D721Med (cell line): ENCODE results near the gene KATNAL2.
A peak's percentile ranks its signal among the peaks of the same experiment; 100 is the strongest.

Experiments used
- DNase-seq: peaks from one replicate; pipeline ENCODE4 v3.0.0; 2011; ENCODE audit warnings: low spot score; ENCODE audit not compliant: insufficient read length
- FAIRE-seq: peaks from 2 replicates; lab custom pipeline; 2011; peaks lifted over from hg19 to GRCh38; lab: Jason Lieb, UNC
- TF ChIP-seq, protein P1 (sequence below): IDR thresholded peaks from 2 replicates; pipeline ENCODE4 v1.5.1; 2012; ENCODE audit warnings: mild to moderate bottlenecking, control low read depth; ENCODE audit not compliant: insufficient read depth; ENCODE audit errors: missing control alignments

Gene KATNAL2, protein sequence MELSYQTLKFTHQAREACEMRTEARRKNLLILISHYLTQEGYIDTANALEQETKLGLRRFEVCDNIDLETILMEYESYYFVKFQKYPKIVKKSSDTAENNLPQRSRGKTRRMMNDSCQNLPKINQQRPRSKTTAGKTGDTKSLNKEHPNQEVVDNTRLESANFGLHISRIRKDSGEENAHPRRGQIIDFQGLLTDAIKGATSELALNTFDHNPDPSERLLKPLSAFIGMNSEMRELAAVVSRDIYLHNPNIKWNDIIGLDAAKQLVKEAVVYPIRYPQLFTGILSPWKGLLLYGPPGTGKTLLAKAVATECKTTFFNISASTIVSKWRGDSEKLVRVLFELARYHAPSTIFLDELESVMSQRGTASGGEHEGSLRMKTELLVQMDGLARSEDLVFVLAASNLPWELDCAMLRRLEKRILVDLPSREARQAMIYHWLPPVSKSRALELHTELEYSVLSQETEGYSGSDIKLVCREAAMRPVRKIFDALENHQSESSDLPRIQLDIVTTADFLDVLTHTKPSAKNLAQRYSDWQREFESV

DNA sequence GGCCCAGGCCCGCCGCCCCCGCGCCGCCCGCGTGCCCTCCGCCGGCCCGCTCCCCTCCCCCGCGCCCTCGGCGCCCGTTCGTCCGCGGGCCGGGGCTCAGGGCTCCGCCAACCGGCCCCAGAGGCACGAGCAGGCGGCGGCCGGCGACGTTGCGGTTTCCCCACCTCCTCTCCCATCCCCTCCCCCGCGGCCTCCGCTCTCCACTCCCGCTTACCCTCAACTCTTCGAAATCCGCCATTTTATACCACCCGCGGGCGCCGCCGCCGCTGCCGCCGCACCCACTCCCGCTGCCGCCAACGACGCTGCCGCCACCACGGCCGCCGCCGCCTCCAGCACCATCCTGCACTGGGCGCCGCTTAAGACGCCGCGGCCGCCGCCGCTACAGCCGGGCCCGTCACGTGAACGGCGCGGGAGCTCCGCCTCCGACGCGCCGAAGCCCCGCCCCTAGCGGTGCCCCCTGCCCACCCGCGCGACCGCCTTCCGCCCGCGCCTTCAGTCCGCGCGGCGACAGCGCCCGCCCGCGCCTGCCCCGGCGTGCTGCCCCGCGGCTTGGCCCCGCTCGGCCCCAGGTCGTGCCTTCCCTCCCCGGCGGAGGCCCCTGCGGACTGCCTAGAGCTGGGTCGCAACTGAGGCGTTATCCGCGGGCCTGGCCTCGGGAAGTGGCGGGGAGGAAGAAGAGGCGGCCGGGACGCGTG is at the start of gene KATNAL2, which contains the start of gene PIAS2:
Gene KATNAL2 (plus strand): TSS at position 495 of the 695 bp plus-strand sequence. CDS start 29,271 bp downstream, outside the sequence.
Gene PIAS2 (minus strand): TSS at position 400 of the 695 bp plus-strand sequence. CDS start 162 bp downstream, at position 238.
- TF ChIP-seq, protein P1, sequence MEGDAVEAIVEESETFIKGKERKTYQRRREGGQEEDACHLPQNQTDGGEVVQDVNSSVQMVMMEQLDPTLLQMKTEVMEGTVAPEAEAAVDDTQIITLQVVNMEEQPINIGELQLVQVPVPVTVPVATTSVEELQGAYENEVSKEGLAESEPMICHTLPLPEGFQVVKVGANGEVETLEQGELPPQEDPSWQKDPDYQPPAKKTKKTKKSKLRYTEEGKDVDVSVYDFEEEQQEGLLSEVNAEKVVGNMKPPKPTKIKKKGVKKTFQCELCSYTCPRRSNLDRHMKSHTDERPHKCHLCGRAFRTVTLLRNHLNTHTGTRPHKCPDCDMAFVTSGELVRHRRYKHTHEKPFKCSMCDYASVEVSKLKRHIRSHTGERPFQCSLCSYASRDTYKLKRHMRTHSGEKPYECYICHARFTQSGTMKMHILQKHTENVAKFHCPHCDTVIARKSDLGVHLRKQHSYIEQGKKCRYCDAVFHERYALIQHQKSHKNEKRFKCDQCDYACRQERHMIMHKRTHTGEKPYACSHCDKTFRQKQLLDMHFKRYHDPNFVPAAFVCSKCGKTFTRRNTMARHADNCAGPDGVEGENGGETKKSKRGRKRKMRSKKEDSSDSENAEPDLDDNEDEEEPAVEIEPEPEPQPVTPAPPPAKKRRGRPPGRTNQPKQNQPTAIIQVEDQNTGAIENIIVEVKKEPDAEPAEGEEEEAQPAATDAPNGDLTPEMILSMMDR = no peak
- FAIRE-seq (no peak), DNase-seq (peak; percentile 84)

DNA sequence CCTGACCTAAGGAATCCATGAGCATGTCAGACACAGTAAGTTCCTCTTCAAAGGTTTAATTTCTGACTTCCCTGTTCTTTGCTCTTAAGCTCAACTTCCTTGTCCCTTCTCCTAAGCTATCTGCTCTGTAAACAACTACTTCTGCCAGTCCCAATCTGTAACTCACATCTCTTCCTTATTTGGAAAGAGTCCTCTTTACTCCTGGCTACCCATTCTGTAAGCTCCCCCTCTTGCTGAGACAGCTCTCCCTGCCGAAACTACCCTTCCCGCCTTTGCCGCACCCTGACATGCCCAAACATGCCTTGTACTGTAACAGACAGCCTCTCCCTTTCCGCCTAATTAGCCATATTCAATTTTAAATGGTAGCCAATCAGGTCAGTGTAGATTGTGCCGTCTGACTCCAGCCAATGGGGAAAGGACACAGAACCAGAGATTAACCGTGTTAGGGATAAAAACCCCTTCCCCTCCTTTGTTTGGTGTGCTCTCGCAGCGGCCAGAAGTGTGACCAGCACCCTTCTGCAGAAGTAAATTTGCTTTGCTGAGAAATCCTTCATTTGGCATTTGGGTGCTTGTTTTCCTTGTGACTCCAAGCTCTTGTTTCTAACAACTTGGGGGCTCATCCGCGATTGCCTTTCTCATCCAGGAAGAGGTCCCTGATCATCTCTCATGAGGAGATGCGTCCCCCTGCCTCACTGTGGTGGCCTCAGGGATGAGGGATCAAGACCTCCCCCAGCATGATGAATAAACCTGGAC is 49.1 kb upstream of the KATNAL2 start:
- DNase-seq (no peak), FAIRE-seq (no peak)
- TF ChIP-seq, protein P1 = no peak

DNA sequence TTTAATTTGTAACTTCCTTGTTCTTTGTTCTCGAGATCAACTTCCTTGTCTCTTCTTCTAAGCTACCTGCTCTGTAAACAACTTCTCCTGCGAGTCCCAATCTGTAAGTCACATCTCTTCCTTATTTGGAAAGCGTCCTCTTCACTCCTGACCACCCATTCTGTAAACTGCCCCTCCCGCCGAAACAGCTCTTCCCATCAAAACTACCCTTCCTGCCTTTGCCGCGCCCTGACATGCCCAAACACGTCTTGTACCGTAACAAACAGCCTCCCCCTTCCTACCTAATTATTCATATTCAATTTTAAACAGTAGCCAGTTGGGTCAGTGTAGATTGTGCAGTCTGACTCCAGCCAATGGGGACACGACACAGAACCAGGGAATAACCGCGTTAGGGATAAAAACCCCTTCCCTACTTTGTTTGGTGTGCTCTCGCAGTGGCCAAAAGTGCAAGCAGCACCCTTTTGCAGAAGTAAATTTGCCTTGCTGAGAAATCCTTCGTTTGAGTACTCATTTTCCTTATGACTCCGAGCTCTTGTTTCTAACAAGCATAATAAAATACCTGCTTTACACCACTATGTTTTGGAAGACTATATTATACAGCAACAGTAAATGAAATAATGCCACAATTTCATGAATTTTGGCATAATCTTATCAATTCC is 39.9 kb upstream of the KATNAL2 start:
- DNase-seq (no peak), FAIRE-seq (no peak)

DNA sequence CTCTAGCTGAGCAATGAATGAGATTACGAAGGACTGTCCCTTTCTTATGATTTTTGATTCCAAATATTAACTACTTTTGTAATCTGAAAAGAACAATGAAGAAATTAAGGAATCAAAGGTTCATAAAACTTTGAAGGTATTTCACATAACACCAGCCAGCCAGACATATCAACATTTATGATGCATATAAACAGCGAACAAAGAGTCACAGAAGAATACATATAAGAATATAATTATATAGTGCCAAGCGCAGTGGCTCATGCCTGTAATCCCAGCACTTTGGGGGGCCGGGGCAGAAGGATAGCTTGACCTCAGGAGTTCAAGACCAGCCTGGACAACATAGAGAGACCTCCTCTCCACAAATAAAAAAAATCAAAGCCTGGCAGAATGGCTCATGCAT is 34.2 kb upstream of the KATNAL2 start:
- TF ChIP-seq, protein P1 = no peak

More for the DNA sequence above, 39.9 kb upstream of the KATNAL2 start:
- TF ChIP-seq, protein P1 = no peak

DNA sequence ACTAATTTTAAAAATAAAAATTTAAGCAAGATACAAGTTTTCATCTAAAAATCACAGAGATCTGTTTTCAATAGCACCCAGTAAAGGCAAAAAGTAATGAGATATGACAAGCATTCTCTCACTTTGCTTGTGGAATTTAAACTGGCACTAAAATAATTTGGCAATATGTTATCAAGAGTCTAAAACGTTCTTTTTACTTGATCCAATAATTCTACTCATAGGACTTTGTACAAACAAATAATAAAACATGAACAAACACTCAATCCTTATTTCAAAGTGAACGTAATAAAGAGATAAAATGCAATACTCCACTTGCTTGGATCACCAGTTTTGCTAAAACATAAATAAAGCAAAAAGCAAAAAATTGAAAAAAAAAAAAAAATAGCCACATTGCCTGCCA is 30.5 kb upstream of the KATNAL2 start:
- TF ChIP-seq, protein P1 = no peak

More for the DNA sequence above, 34.2 kb upstream of the KATNAL2 start:
- FAIRE-seq (no peak), DNase-seq (no peak)

DNA sequence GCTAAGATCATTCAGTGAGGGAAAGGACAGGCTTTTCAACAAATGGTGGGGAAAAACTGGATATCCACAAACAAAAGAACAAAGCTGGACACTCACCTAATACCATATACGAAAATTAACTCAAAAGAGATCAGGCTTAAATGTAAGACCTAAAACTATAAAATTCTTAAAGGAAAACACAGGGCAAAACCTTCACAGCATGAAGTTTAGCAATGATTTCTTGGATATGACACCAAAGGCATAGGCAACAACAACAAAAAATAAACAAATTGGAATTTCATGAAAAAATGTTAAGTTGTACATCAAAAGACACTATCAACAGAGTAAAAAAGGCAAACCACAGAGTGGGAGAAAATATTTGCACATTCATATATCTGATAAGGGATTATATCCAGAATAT is 28.4 kb upstream of the KATNAL2 start:
- DNase-seq (no peak), FAIRE-seq (peak; percentile 71)
- TF ChIP-seq, protein P1 = no peak

More for the DNA sequence above, 30.5 kb upstream of the KATNAL2 start:
- DNase-seq = no peak
- peak; percentile 35 for FAIRE-seq
